DMS 273 (cell line): ENCODE measurements around the gene SSH3.

ENCODE experiments used
- DNase-seq: peaks from one replicate; lab custom pipeline; 2025; ENCODE audit not compliant: unreplicated experiment; lab: John Stamatoyannopoulos, UW

SSH3 gene

DNA sequence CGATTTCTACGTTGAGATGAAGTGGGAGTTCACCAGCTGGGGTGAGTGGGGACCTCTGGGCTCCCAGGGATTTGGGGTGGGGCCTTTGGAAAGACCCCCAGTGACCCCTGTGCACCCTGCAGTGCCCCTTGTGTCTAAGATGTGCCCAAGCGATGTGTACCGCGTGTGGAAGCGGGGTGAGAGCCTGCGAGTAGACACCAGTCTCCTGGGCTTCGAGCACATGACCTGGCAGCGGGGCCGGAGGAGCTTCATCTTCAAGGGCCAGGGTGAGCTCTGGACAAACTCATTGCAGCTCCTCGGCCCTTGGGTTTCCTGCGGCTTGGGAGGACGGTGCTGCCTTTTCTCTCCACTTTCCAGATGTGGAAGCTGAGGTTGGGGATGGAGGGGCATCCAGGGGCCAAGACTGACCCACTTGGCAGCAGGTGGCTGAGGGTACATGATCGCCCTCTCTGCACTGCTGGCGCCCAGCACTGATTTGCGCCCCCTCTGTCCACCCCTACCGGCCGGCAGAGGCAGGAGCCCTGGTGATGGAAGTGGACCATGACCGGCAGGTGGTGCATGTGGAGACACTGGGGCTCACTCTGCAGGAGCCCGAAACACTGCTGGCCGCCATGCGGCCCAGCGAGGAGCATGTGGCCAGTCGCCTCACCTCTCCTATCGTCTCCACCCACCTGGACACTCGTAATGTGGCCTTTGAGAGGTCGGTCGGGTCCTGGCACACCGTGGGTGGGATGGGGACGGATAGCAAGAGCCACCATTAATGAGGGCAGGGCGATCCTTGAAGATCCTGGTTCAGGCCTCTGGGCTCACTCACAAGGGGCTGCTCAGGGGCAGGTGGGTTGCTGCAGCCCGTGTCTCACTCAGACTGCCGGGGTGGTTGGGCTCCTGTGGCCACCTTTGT is 11.6 kb upstream of the SSH3 start:
- DNase-seq: no peak

DNA sequence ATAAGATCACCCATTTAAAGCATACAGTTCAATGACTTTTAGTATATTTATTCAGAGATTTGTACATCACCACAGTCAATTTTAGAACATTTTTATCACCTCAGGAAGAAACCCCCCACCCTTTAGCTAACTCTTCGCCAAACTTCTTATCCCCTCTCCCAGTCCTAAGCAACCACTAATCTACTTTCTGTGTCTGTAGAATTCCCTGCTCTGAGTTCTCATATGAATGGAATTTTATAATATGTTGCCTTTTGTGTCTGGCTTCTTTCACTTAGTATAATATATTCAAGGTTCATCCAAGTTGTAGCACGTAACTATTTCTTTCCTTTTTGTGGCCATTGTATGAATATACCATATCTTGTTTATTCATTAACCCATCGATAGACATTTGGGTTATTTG is 10.7 kb upstream of the SSH3 start:
- no peak for DNase-seq

DNA sequence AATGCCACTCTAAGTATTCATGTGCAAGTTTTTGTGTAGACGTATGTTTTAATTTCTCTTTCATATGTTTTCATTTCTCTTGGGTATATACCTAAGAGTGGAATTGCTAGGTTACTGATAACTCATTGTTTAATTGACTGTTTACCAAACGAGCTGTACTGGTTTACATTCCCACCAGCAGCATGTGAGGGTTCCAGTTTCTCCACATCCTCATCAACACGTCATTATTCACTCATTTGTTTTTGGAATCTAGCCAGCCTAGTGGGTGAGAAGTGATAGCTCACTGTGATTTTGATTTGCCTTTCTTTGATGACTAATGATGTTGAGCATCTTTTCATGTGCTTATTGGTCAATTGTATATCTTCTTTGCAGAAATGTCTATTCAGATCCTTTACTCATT is 10.2 kb upstream of the SSH3 start:
- peak; percentile 18 for DNase-seq

DNA sequence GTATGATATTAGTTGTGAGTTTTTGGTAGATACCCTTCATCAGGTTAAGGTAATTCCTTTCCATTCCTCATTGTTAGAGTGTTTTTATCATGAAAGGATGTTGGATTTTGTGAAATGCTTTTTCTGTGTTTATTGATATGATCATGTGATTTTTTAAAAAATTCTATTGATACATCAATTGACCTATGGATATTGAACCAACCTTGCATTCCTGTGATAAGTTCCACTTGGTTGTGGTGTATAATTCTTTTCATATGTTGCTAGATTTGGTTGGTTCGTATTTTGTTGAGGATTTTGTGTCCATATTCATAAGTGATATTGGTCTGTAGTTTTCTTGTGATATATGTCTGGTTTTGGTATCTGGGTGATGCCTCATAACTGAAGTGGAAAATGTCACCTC is 7.5 kb upstream of the SSH3 start:
- DNase-seq: no peak

DNA sequence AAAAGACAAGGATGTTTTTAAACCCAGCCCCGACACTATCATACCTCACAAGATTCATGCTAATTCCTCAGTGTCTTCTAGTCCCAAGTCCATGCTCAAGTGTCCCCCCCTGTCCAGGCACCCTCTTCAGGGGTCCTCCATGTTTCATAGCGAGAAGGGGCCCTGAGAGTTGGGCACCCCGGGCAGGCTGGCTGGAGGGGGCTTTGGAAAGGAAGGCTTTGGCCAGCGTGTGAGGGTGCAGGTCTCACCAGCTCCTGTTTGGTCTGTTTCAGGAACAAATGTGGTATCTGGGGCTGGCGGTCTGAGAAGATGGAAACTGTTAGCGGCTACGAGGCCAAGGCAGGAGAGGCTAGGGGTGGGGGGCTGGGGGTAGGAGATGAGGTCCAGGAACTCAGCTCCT is 4.5 kb upstream of the SSH3 start:
- DNase-seq: no peak

DNA sequence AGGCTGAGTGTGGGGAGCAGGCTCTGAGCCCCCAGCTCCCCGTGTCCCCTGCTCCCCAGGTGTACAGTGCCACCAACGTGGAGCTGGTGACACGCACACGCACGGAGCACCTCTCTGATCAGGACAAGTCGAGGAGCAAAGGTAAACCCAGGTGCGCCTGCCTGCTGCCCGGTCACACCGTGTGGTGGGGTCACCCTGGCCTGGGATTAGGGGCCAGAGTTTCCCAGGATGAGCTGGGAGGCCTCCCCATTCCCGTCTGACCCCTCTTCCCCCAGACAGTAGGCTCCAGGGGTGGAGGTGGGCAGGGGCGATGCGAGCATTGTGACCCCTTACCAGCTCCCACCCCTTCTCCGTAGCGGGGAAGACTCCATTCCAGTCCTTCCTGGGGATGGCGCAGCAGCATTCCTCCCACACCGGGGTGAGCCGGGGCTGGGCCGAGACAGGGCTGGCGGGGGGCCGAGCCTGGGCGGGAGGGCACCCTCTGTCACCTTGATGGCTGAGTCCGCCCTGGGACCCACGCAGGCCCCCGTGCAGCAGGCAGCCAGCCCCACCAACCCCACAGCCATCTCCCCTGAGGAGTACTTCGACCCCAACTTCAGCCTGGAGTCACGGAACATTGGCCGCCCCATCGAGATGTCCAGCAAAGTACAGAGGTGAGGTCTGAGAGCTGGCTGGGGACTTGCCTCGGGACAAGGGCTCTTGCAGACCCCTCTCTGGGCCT is 3.7 kb upstream of the SSH3 start:
- DNase-seq: no peak

DNA sequence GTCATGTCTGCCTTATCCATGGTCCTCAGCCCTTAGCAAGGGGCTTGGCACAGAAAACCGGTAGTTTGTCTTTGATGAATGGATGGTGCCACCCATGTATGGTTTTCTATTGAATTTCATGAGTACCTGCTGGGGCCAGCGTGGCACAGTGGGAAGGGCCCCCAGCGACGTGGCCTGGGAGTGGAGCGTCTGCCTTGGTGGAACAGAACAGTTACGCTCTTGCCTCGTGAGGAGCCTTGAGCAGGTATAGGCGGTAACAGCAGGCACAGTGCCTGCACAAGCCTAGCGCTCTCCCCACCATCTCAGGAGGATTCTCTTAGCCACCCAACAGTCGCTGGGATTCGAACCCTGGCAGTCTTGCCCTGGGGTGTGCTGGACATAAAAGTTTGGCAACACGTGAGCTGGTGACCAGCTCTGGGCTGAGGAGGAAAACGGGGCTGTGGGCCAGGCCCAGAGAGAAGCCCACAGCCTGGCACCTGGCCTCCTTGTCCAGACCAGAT is 3.0 kb upstream of the SSH3 start:
- no peak for DNase-seq

DNA sequence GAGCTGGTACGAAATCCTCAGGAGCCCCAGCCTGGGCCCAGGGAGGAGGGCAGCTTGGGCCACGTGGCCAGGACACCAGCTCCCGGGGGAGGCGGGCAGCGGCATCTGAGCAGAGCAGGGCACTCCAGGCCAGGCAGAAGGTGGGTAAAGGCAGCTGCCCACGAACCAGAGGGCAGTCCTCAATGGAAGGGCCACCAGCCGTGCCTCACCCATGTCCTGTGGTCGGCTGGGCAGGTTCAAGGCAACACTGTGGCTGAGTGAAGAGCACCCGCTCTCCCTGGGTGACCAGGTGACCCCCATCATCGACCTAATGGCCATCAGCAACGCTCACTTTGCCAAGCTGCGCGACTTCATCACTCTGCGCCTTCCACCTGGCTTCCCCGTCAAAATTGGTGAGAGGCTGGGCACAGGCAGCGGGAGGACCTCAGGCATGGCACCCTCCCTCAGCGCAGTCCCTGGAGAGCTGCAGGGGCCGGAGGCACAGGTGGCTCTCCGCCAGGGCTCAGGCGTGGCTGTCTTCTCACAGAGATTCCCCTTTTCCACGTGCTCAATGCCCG is 2.5 kb upstream of the SSH3 start:
- no peak for DNase-seq

DNA sequence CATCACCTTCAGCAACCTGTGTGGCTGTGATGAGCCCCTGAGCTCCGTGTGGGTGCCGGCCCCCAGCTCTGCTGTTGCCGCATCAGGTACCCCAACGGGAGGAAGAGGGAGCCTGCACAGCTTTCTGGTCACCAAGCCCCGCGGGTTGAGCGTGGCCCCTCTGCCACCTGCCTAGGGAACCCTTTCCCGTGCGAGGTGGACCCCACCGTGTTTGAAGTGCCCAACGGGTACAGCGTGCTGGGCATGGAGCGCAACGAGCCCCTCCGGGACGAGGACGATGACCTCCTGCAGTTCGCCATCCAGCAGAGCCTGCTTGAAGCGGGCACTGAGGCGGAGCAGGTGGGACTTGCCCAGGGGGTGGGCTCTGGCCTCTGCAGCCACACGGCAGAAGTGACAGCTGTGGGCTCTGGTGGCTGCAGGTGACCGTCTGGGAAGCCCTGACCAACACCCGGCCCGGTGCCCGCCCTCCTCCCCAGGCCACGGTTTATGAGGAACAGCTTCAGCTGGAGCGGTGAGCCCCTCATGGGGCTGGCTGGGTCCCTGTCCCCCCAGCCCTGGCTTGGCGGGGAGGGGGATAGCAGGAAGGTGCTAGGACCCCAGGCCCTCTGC is 1.9 kb upstream of the SSH3 start:
- DNase-seq: no peak

DNA sequence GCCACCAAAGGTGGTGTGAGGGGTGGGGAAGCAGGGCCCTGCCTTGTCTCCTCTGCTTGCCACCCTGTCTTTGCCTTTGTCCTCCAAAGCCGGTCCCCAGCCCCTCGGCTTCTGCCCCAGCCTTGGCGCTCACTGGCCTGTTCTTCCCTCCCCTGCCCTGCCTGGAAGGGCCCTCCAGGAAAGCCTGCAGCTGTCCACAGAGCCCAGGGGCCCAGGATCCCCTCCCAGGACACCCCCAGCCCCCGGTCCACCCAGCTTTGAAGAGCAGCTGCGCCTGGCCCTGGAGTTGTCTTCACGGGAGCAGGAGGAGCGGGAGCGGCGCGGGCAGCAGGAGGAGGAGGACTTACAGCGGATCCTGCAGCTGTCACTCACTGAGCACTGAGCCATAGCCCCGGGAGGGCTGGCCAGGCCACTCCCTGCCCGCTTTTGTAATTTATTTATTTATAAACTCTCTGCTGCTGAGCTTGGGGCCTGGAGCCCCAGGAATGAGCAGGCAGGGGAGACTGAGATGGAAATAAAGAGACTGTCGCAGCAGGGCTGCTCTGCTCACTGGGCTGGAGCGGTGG is 1.3 kb upstream of the SSH3 start:
- DNase-seq: peak; percentile 68

DNA sequence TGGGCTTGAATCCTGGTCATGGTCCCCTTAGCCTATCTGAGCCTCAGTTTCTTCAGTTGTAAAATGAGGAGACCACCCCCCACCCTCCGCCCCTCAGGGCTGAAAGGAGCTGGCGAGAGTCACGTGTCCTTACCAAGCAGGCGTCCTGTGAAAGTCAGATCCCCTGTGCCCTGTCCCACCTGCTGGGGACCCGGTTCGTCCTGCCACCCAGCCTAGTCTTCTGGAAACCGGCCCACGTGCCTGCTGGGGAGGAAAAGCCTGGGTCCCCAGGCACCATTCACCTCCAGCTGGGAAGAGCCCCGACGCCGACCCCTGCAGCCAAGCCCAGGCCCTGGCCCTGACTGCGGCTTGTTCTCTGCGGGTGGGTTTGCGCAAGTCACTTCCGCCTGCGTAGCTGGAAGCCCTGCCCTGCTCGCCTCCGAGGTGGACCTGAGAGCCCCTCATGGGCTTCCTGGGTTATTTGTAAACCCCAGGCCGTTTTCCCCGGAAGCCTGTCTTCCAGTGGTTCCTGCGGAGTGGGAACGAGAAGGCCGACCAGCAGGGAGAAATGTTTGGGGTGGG is 679 bp upstream of the SSH3 start:
- DNase-seq: no peak

DNA sequence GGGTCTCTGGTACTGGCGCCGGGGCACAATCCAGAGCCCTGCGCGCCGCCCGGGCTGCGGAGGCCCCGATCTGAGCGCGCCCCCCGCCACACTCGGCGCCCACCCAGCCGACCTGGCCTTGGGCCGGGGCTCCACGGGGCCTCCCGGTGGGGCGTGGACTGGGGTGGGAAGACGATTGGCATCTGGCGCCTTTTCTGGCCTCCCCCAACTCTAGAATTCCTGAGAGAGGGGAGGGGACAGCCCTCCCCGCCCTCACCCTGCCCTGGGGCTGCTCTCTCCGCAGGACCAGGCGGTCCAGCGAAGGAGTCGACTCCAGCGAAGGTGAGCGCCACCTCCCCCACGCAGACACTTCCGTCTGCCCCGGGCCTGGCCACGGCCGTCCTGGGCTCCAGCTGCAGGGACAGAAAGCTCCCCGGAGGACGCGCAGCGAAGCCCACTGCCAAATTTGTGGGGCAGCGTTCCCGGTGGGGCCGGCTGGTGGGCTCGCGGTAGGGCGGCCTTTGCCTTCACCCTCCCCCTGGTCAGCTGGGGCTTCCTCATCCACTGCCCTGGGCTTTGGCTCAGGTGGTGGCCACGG is 593 bp downstream of the SSH3 start:
- peak; percentile 25 for DNase-seq

DNA sequence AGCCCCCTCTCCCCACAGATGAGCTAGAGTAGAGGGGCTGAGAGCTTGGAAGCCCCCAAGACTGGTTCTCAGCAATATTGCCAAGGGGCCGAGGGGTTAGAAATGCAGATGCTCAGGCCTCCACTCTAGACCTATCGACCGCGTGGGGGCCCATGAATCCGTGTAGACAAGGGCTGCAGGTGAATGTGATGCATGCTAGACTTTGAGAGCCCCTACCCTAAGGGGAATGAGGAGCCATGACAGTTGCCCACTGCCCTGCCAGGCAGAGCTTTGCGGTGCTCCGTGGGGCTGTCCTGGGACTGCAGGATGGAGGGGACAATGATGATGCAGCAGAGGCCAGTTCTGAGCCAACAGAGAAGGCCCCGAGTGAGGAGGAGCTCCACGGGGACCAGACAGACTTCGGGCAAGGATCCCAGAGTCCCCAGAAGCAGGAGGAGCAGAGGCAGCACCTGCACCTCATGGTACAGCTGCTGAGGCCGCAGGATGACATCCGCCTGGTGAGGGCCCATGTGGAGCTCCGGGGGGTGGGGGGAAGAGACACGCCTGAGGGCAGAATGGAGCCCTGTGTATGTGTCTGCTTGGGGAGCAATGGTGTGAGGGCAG is 1.3 kb downstream of the SSH3 start:
- DNase-seq: no peak

DNA sequence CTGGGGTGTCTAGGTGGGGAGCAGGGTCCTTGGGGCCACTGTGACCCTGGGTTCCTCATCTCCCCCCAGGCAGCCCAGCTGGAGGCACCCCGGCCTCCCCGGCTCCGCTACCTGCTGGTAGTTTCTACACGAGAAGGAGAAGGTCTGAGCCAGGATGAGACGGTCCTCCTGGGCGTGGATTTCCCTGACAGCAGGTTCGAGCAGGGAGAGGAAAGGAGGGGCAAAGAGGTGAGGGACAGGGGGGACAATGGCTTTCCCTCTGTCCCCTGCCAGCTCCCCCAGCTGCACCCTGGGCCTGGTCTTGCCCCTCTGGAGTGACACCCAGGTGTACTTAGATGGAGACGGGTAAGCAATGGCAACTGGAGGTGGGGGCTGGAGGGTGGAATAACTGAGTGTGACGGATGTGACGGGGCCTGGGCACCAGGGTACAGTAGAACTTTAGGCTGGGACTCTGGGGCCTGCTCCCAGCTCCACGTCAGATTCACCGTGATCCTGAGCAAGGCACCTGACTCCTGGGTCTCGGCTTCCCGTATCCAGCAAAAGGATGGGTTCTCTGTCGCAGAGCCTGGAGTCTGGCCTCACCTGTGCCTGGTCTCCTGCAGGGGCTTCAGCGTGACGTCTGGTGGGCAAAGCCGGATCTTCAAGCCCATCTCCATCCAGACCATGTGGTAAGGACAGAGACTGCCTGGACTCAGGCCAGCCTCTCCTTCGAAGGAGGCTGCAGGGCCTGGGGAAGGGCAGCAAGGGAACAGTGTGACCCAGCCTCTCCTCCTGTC is 3.6 kb downstream of the SSH3 start:
- no peak for DNase-seq

DNA sequence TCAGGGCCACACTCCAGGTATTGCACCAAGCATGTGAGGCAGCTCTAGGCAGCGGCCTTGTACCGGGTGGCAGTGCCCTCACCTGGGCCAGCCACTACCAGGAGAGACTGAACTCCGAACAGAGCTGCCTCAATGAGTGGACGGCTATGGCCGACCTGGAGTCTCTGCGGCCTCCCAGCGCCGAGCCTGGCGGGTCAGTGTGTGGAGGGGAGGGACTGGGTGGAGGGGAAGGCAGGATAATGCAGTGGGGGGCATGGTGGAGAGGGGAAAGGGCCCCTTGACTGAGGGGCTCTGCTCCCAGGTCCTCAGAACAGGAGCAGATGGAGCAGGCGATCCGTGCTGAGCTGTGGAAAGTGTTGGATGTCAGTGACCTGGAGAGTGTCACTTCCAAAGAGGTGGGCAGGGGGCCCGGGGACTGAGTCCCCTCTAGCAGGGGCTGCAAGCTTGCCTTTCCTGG is 4.2 kb downstream of the SSH3 start:
- DNase-seq: no peak

DNA sequence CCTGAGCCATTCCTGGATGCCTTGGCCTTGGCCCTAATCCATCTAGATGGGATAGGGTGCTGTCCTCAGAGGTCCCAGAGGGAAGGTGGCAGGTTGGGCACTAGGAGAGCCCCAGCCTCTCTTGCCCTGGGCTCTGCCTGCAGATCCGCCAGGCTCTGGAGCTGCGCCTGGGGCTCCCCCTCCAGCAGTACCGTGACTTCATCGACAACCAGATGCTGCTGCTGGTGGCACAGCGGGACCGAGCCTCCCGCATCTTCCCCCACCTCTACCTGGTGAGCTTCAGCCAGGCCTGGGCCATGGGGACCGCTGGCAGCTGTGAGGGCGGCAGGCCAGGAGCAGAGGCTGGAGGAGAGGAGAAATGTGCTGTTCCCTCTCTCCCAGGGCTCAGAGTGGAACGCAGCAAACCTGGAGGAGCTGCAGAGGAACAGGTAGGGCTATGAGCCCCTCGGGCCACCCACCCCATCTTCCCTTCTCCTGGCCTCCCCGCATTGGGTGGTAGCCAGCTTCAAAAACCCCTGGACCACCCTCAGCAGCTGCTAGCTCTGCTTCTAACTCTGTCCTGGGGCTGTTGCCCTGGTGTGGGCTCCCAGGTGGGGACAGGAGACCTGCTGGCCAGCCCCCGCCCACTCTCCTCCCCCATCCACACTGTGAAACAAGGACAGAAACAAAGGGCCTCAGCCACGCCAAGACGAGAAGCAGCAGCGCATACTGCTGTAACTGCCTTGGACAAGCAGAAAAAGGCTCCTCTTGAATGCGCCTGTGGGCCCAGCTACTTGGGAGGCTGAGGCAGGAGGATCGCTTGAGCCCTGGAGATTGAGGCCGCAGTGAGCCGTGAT is 4.9 kb downstream of the SSH3 start:
- peak; percentile 61 for DNase-seq

DNA sequence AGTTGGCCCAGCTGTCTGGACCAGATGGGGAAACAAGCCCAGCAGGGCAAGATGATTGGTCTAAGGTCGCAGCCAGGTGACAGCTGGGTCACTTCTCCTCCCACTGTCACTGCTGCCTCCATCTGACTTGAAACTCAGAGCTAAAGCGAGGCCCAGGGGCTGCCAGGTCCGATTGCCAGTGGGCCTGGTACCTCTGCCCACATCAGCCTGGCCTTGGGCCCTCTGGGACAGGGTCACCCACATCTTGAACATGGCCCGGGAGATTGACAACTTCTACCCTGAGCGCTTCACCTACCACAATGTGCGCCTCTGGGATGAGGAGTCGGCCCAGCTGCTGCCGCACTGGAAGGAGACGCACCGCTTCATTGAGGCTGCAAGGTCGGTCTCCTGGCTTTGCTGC is 5.8 kb downstream of the SSH3 start:
- DNase-seq: peak; percentile 53

DNA sequence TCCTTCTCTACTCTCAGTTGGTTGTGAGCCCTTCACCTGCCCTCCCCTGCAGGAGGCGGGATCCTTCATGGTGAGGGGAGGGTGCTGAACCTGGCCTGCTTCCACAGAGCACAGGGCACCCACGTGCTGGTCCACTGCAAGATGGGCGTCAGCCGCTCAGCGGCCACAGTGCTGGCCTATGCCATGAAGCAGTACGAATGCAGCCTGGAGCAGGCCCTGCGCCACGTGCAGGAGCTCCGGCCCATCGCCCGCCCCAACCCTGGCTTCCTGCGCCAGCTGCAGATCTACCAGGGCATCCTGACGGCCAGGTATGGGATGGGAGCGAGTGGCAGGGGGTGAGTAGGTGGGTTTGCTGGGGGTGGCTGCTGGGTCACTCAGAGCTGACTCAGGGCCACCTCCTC is 6.3 kb downstream of the SSH3 start:
- DNase-seq: no peak
